H1 (cell line): ENCODE data around the gene INSM1. TPM values are rescaled to one million over a fixed set of nuclear protein-coding genes. Genes with fewer than 3 reads are reported as not detected.
A peak's percentile ranks its signal among the peaks of the same experiment; 100 is the strongest.

Experiments used
- CTCF ChIA-PET: fragments of 300-600 bp; sonication (Branson Sonifier 250); formaldehyde crosslinking; loops from one replicate; lab custom pipeline; 2021; ENCODE audit not compliant: partially characterized antibody; lab: Charles Lee
- POLR2A ChIA-PET: fragments of 300-600 bp; sonication (Branson Sonifier 250); formaldehyde crosslinking; loops from one replicate; lab custom pipeline; 2021; ENCODE audit warnings: inconsistent platforms; ENCODE audit not compliant: partially characterized antibody; lab: Charles Lee
- DNase-seq, 2 experiments: peaks; one replicate each; pipeline versions ENCODE4 v3.0.0 to v3.0.0-alpha.2; 2010 to 2022; ENCODE audit warnings: low spot score in 2 of 2, low read depth in 1 of 2, mixed read lengths in 1 of 2
- FAIRE-seq: peaks from 2 replicates; lab custom pipeline; 2011; peaks lifted over from hg19 to GRCh38; lab: Jason Lieb, UNC
- H2AFZ ChIP-seq: 2 replicates; pipeline ENCODE4 v1.8.1; 2012; ENCODE audit warnings: low read length, inconsistent platforms
- H2AK5ac ChIP-seq: 2 replicates; pipeline ENCODE4 v1.6.1; 2013; ENCODE audit warnings: low read depth, low read length
- H2BK120ac ChIP-seq: replicated peaks from 2 replicates; pipeline ENCODE3; 2013; ENCODE audit warnings: low read depth, low read length, inconsistent platforms
- H2BK12ac ChIP-seq: 2 replicates; pipeline ENCODE4 v1.6.1; 2013; ENCODE audit warnings: low read depth, low read length
- H2BK15ac ChIP-seq: 2 replicates; pipeline ENCODE4 v1.6.1; 2013; ENCODE audit warnings: low read length
- H2BK20ac ChIP-seq: 2 replicates; pipeline ENCODE4 v1.6.1; 2013; ENCODE audit warnings: low read length
- H2BK5ac ChIP-seq: 2 replicates; pipeline ENCODE4 v1.6.1; 2013; ENCODE audit warnings: low read depth, low read length
- H3K14ac ChIP-seq: 2 replicates; pipeline ENCODE4 v1.6.1; 2013; ENCODE audit warnings: inconsistent platforms; ENCODE audit not compliant: insufficient read length
- H3K18ac ChIP-seq: 2 replicates; pipeline ENCODE4 v1.6.1; 2013; ENCODE audit warnings: low read length; ENCODE audit errors: extremely low read depth
- H3K23ac ChIP-seq: 2 replicates; pipeline ENCODE4 v1.6.1; 2013; ENCODE audit warnings: inconsistent platforms; ENCODE audit not compliant: insufficient read length
- H3K23me2 ChIP-seq: 2 replicates; pipeline ENCODE4 v1.6.1; 2013; ENCODE audit warnings: low read depth, low read length
- H3K27ac ChIP-seq: 2 replicates; pipeline ENCODE4 v1.6.1; 2011; ENCODE audit warnings: low read depth, low read length, inconsistent platforms
- H3K27me3 ChIP-seq, 4 experiments: replicated peaks in 1 of 4; 1 replicate in 1 of 4; 2 replicates in 3 of 4; pipeline versions ENCODE4 v1.6.1 to v1.8.1; 2011 to 2013; ENCODE audit warnings: low read length in 3 of 4, mild to moderate bottlenecking in 3 of 4, inconsistent platforms in 2 of 4, mixed read lengths in 2 of 4, moderate library complexity in 1 of 4; ENCODE audit not compliant: control insufficient read depth in 3 of 4, insufficient read depth in 3 of 4; ENCODE audit errors: extremely low read depth in 1 of 4
- H3K36me3 ChIP-seq, 4 experiments: 2 replicates each; pipeline versions ENCODE4 v1.6.1 to v1.8.1; 2011 to 2013; ENCODE audit warnings: mild to moderate bottlenecking in 4 of 4, low read length in 3 of 4, moderate library complexity in 2 of 4, control low read depth in 1 of 4, inconsistent platforms in 1 of 4; ENCODE audit not compliant: insufficient read depth in 4 of 4, control insufficient read depth in 2 of 4
- H3K4ac ChIP-seq: replicated peaks from 2 replicates; pipeline ENCODE3; 2013; ENCODE audit warnings: low read length, low read depth, mixed read lengths, inconsistent platforms; ENCODE audit not compliant: insufficient read length
- H3K4me1 ChIP-seq, 4 experiments: replicated peaks in 1 of 4; 1 replicate in 1 of 4; 2 replicates in 3 of 4; pipeline versions ENCODE4 v1.6.1 to v1.8.1; 2011 to 2013; ENCODE audit warnings: low read length in 3 of 4, inconsistent platforms in 2 of 4, mixed read lengths in 1 of 4; ENCODE audit not compliant: insufficient read depth in 4 of 4, control insufficient read depth in 3 of 4
- H3K4me2 ChIP-seq, 2 experiments: 2 replicates each; pipeline versions ENCODE4 v1.6.1 to v1.8.1; 2011 to 2013; ENCODE audit warnings: low read depth in 2 of 2, low read length in 2 of 2, control low read depth in 1 of 2, inconsistent platforms in 1 of 2, mild to moderate bottlenecking in 1 of 2; ENCODE audit not compliant: insufficient read depth in 1 of 2
- H3K4me3 ChIP-seq, 4 experiments: fragments of 200-600, 300-600 bp in 1 of 4; sonication (generic), shearing (Covaris generic), sonication (Bioruptor Twin) in 1 of 4; 2 replicates each; pipeline versions ENCODE4 v1.5.1 to v1.8.1; 2011 to 2016; ENCODE audit warnings: low read length in 4 of 4, low read depth in 3 of 4, control low read depth in 2 of 4, inconsistent platforms in 2 of 4, mild to moderate bottlenecking in 2 of 4, mixed read lengths in 1 of 4, moderate library complexity in 1 of 4; ENCODE audit not compliant: insufficient read depth in 2 of 4; ENCODE audit errors: extremely low read depth in 1 of 4
- H3K56ac ChIP-seq: replicated peaks from 2 replicates; pipeline ENCODE3; 2013; ENCODE audit warnings: low read depth, mild to moderate bottlenecking, mixed read lengths, low read length, inconsistent platforms; ENCODE audit not compliant: insufficient read length
- H3K79me1 ChIP-seq: 2 replicates; pipeline ENCODE4 v1.6.1; 2013; ENCODE audit warnings: low read depth, low read length, control low read depth
- H3K79me2 ChIP-seq, 2 experiments: 2 replicates each; pipeline versions ENCODE4 v1.6.1 to v1.8.1; 2012 to 2013; ENCODE audit warnings: low read length in 2 of 2, mild to moderate bottlenecking in 2 of 2, inconsistent platforms in 1 of 2; ENCODE audit not compliant: insufficient read depth in 2 of 2, control insufficient read depth in 1 of 2
- H3K9ac ChIP-seq, 4 experiments: replicated peaks in 1 of 4; 1 replicate in 1 of 4; 2 replicates in 3 of 4; pipeline versions ENCODE4 v1.6.1 to v1.8.1; 2011 to 2013; ENCODE audit warnings: low read depth in 3 of 4, low read length in 3 of 4, control low read depth in 2 of 4, mild to moderate bottlenecking in 2 of 4, moderate library complexity in 2 of 4, inconsistent platforms in 1 of 4; ENCODE audit errors: extremely low read depth in 1 of 4
- H3K9me3 ChIP-seq, 2 experiments: 2 replicates each; pipeline versions ENCODE4 v1.6.1 to v1.8.1; 2012 to 2013; ENCODE audit warnings: mild to moderate bottlenecking in 2 of 2, moderate library complexity in 2 of 2, control low read depth in 1 of 2, inconsistent platforms in 1 of 2, low read depth in 1 of 2, low read length in 1 of 2, mixed read lengths in 1 of 2; ENCODE audit not compliant: insufficient read depth in 2 of 2
- H4K20me1 ChIP-seq, 2 experiments: replicated peaks in 1 of 2; 2 replicates each; pipeline versions ENCODE3 to v1.8.1; 2011 to 2013; ENCODE audit warnings: inconsistent platforms in 2 of 2, low read length in 2 of 2, mild to moderate bottlenecking in 1 of 2; ENCODE audit not compliant: insufficient read depth in 2 of 2, control insufficient read depth in 1 of 2
- H4K5ac ChIP-seq: 2 replicates; pipeline ENCODE4 v1.6.1; 2013; ENCODE audit warnings: low read length, low read depth, mixed read lengths, inconsistent platforms; ENCODE audit not compliant: insufficient read length
- H4K8ac ChIP-seq: 2 replicates; pipeline ENCODE4 v1.8.0; 2013; ENCODE audit warnings: mild to moderate bottlenecking, moderate library complexity, low read length, inconsistent platforms; ENCODE audit not compliant: insufficient read depth; ENCODE audit errors: extremely low read depth
- H4K91ac ChIP-seq: replicated peaks from 2 replicates; pipeline ENCODE3; 2013; ENCODE audit warnings: low read length, mixed read lengths, inconsistent platforms; ENCODE audit not compliant: insufficient read length
- RXRA ChIP-seq: IDR thresholded peaks from 2 replicates; pipeline ENCODE4 v1.6.1; 2011; ENCODE audit warnings: low read depth, mild to moderate bottlenecking, low read length, moderate library complexity; ENCODE audit not compliant: insufficient read depth
- YY1 ChIP-seq: IDR thresholded peaks from 2 replicates; pipeline ENCODE4 v1.6.1; 2011; ENCODE audit warnings: low read depth, mild to moderate bottlenecking, low read length
- WGBS, 2 experiments: shearing (Covaris generic) in 1 of 2; methylation state at CpG; one replicate each; pipeline versions ENCODE4 v1.1.6 to v1.1.7; 2013 to 2015; ENCODE audit warnings: low lambda C conversion rate in 2 of 2, mixed read lengths in 2 of 2, inconsistent platforms in 1 of 2, low coverage in 1 of 2, missing lambda C conversion rate in 1 of 2; ENCODE audit not compliant: insufficient replicate concordance in 2 of 2, insufficient coverage in 1 of 2, insufficient read length in 1 of 2; ENCODE audit errors: extremely low coverage in 1 of 2, missing lambda C conversion rate in 1 of 2; 5-methylcytosine and 5-hydroxymethylcytosine counted together
- polyA plus RNA-seq, 7 experiments: library from polyadenylated mRNA; depleted of rRNA in 3 of 7; stranded (reverse) in 5 of 7; unstranded in 2 of 7; fragments of >200 nt in 5 of 7; fragments of 200-250 nt in 2 of 7; gene quantifications; 1 replicate in 5 of 7; 2 replicates in 1 of 7; 4 replicates in 1 of 7; pipeline versions ENCODE4 v1.2.1 to v1.2.3, GENCODE V29; 2011 to 2013; ENCODE audit warnings: missing spikeins in 2 of 7, mixed read lengths in 2 of 7
- total RNA-seq: library from RNA; stranded (reverse); fragmentation: NEBNext Ultra II Directional; extraction: Animal tissue kit (Norgen Biotek cat#: 25700); gene quantifications from 2 replicates; pipeline ENCODE4 v1.2.1, GENCODE V29; 2021

Gene INSM1
- total and polyA plus RNA-seq, 2 of the 8 experiments (the other 6 are each of a cell fraction or from before 2014, with no cell fraction given) = 0.86 to 2.5 TPM

DNA sequence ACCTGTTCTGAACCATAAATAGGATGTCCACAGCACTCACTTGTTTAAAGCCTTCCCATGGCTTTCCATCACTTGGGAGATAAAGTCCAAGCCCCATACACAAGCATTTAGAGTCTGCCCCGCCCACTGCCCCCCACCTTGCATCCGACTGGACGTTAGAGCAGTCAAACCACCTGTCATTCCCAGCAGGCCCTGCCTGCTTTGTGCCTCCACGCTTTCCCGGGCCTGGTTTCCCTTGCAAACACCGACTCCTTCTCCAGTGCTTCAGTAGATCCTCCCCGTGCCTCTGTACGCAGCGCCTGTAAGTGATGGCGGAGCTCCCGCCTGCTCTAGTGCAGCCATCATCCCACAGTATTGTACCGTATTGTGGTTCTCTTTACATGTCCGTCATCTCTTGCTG is 38.3 kb upstream of the INSM1 start:
- H3K23ac ChIP-seq = no peak overlapping the region
- H2BK20ac ChIP-seq = no peak overlapping the region
- no peaks in the 10 kb centered on the region for H4K20me1 ChIP-seq
- no peak overlapping the region for H4K91ac ChIP-seq
- no peaks in the 10 kb centered on the region for H3K36me3 ChIP-seq
- POLR2A ChIA-PET = no interaction called here
- no peak overlapping the region for H3K9ac ChIP-seq
- H4K5ac ChIP-seq = no peak overlapping the region
- TF ChIP-seq YY1 (no peak), RXRA (no peak)
- 93% methylated on average over 13 of the region's 13 CpGs; no CpG with 5 or more reads in 1 of the 2 experiments for WGBS, 2 experiments
- H3K4ac ChIP-seq = no peak overlapping the region
- no peaks in the 10 kb centered on the region for H3K27me3 ChIP-seq
- no peak for FAIRE-seq
- no peaks in the 10 kb centered on the region for H3K23me2 ChIP-seq
- H4K8ac ChIP-seq = peak overlapping the region; percentile 68; the same call in 1 of the 2 replicates
- H2AFZ ChIP-seq = no peak overlapping the region
- DNase-seq = no peak
- H3K79me2 ChIP-seq = no peaks in the 10 kb centered on the region
- H3K56ac ChIP-seq = no peak overlapping the region
- no peak overlapping the region for H3K18ac ChIP-seq
- H3K4me1 ChIP-seq = no peaks in the 10 kb centered on the region
- H2BK120ac ChIP-seq = no peak overlapping the region
- H3K14ac ChIP-seq = no peak overlapping the region
- no peak overlapping the region for H3K4me3 ChIP-seq
- no peaks in the 10 kb centered on the region for H3K9me3 ChIP-seq
- H3K79me1 ChIP-seq = no peaks in the 10 kb centered on the region
- no peak overlapping the region for H3K4me2 ChIP-seq
- H2BK12ac ChIP-seq = no peak overlapping the region
- H3K27ac ChIP-seq = no peak overlapping the region
- no peak overlapping the region for H2BK15ac ChIP-seq
- CTCF ChIA-PET = no interaction called here
- H2AK5ac ChIP-seq = no peak overlapping the region
- no peak overlapping the region for H2BK5ac ChIP-seq
